Measurements from ENCODE around the gene NOS1AP. TPM values are rescaled to one million over a fixed set of nuclear protein-coding genes. Genes with fewer than 3 reads are reported as not detected.

Gene NOS1AP
- total and polyA plus RNA-seq, 12 donors = 0.37 to 12.0 (median 3.1) TPM

- Histone ChIP-seq H3K4me1 (replicated peaks in 1 of 2) (peaks cover 0 to 7% of the 10 kb centered on the region in 2 donors), H3K36me3 (replicated peaks in 1 of 2) (no peaks in the 10 kb centered on the region), H3K9me3 (replicated peaks in 1 of 3) (no peaks in the 10 kb centered on the region), H3K4me3 (no peak overlapping the region), H3K27me3 (no peaks in the 10 kb centered on the region), H3K27ac (no peak overlapping the region)
- TF ChIP-seq CTCF (IDR thresholded peaks at IDR 0.05) (no peak), POLR2A (IDR thresholded peaks at IDR 0.05) (no peak)
- DNase-seq = no peak
- intact Hi-C loops (cut with DNase I) = no loop called here
- WGBS, 4 donors = 54 to 76% (median 61%) methylated on average over 3 of the region's 3 CpGs
Observed at GRCh38 chr1:162165528-162165927, 96.0 kb downstream of the NOS1AP start.

GRCh38 chr1:162166917-162167615 lies 97.6 kb downstream of the NOS1AP start:
- 76 to 91% (median 87%) methylated on average over 9 of the region's 9 CpGs for WGBS, 4 donors

GRCh38 chr1:162168261-162168660 lies 98.8 kb downstream of the NOS1AP start:
- Histone ChIP-seq H3K27me3 (no peaks in the 10 kb centered on the region), H3K4me1 (replicated peaks in 1 of 2) (peaks cover 0 to 7% of the 10 kb centered on the region in 2 donors), H3K27ac (peak overlapping the region in 1 of 5 donors; percentile 35), H3K4me3 (no peak overlapping the region), H3K36me3 (replicated peaks in 1 of 2) (no peaks in the 10 kb centered on the region), H3K9me3 (replicated peaks in 1 of 3) (no peaks in the 10 kb centered on the region)
- WGBS, 4 donors = 58 to 68% (median 64%) methylated on average over 5 of the region's 5 CpGs
- TF ChIP-seq CTCF (IDR thresholded peaks at IDR 0.05) (no peak), POLR2A (IDR thresholded peaks at IDR 0.05) (no peak)
- intact Hi-C loops (cut with DNase I) = no loop called here
- peak in 5 of 7 donors; percentile 16 to 66 (median 30) for DNase-seq

More at GRCh38 chr1:162166917-162167615, 97.6 kb downstream of the NOS1AP start:
- intact Hi-C loops (cut with DNase I) = no loop called here
- no peaks in the 10 kb centered on the region for H3K9me3 ChIP-seq (replicated peaks in 1 of 3)
- no peak for TF ChIP-seq CTCF (IDR thresholded peaks at IDR 0.05)
- no peak for TF ChIP-seq POLR2A (IDR thresholded peaks at IDR 0.05)
- H3K4me1 ChIP-seq (replicated peaks in 1 of 2) = peaks cover 0 to 7% of the 10 kb centered on the region in 2 donors
- no peaks in the 10 kb centered on the region for H3K36me3 ChIP-seq (replicated peaks in 1 of 2)
- H3K27me3 ChIP-seq = no peaks in the 10 kb centered on the region
- DNase-seq = no peak
- H3K27ac ChIP-seq = peak overlapping the region in 1 of 5 donors; percentile 15
- H3K4me3 ChIP-seq = no peak overlapping the region

- Histone ChIP-seq H3K27me3 (no peaks in the 10 kb centered on the region), H3K4me3 (no peak overlapping the region), H3K9me3 (replicated peaks in 1 of 3) (no peaks in the 10 kb centered on the region), H3K27ac (peak overlapping the region in 1 of 5 donors; percentile 35), H3K36me3 (replicated peaks in 1 of 2) (no peaks in the 10 kb centered on the region), H3K4me1 (replicated peaks in 1 of 2) (peaks cover 0 to 7% of the 10 kb centered on the region in 2 donors)
- intact Hi-C loops (cut with DNase I) = no loop called here
- no peak for DNase-seq
- no peak for TF ChIP-seq POLR2A (IDR thresholded peaks at IDR 0.05)
- no peak for TF ChIP-seq CTCF (IDR thresholded peaks at IDR 0.05)
- 88 to 94% (median 91%) methylated on average over 7 of the region's 7 CpGs for WGBS, 4 donors
Observed at GRCh38 chr1:162169031-162169790, 99.7 kb downstream of the NOS1AP start.
